ENCODE results near the gene OR10A4.
"Not testable (repeated sequence)": the region's sequence is repeated elsewhere in the genome, so short reads cannot be mapped to it uniquely, and the experiment has no call there.

The OR10A4 gene

DNA sequence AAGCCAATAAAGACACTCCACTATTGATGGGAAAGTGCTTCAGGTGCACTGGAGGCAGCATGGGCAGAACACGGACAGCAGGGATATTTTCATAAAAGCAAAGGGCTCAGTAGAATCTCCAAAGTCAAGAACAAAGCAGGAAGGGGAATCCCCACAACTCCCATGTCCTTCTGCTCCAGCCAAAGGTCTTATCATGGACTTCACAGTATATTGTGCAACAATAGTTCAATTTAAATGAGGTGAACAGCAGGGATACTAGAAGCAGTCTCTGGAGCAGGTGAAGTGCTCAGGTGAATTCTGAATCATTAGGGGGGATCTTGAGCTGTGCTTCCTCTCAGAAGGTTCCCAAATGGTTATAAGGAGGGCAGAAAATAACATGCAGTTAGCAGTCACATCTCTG, 22.5 kb downstream of the OR10A4 start:
- no peak for DNase-seq (ENCODE audit: low read depth)

GRCh38 chr11:6900327-6900999, 24.0 kb downstream of the OR10A4 start:
- DNase-seq (ENCODE audit: low read depth): no peak

DNA sequence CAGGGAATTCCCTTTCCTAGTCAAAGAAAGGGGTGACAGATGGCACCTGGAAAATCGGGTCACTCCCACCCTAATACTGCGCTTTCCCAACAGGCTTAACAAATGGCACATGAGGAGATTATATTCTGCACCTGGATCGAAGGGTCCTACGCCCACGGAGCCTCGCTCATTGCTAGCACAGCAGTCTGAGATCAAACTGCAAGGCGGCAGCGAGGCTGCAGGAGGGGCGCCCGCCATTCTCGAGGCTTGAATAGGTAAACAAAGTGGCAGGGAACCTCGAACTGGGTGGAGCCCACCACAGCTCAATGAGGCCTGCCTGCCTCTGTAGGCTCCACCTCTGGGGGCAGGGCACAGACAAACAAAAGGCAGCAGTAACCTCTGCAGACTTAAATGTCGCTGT, 28.4 kb downstream of the OR10A4 start:
- not testable (repeated sequence) for DNase-seq (ENCODE audit: low read depth)

GRCh38 chr11:6911378-6911777, 35.0 kb downstream of the OR10A4 start:
- no peak for DNase-seq (ENCODE audit: low read depth)

DNA sequence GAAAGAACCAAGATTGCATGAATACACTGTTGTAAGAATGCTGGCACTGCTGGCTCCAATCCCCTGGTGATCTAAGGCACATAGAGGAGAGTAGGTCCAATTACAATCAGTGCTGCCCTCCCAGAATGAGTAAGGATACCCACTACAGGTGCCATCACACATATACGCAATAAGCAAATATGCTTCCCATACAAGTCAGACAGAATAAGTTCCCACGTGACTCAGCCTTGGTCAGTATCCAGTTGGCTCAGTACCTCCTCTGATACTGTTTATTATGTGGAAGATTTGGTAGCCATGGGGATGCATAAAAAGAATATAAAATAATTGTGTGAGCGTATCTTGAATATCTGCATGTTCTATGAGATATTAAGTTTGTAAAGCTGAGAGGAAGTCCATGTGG, 35.5 kb downstream of the OR10A4 start:
- DNase-seq (ENCODE audit: low read depth): no peak

- DNase-seq (ENCODE audit: low read depth): no peak
Observed at GRCh38 chr11:6919698-6920097, 43.3 kb downstream of the OR10A4 start.

- DNase-seq (ENCODE audit: low read depth): no peak
Observed at GRCh38 chr11:6920702-6921101, 44.3 kb downstream of the OR10A4 start, which contains the start of gene OR2D3. TSS of gene OR2D3 (plus strand) at chr11:6921002. CDS start at chr11:6921002, 0 bp downstream.

- no peak for DNase-seq (ENCODE audit: low read depth)
Observed at GRCh38 chr11:6925007-6925577, 48.7 kb downstream of the OR10A4 start.

DNA sequence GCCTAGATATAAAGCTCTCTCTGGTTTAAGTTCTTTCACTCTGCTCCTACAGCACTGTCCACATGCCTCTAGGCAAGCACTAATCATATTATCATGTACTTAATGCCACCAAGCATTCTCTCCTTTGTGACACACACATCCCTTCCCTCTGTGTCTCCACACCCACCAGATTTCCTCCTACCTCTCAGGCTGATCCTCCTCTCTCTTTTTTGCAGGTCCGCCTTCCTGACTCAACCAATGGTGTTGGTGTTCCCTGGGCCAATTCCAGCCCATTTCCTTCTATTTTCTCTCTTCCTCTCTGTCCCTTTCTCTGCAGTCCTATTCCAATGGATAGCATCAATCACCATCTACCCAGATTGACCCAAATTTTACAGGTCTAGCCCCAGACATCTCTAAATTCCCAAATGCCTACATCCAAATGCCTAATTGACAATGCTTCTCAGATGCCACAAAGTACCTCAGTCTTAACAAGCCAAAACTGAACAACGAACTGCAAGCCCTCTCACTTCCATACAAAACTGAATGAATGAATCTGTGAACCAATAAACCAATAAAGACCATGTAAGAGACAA, 49.3 kb downstream of the OR10A4 start:
- no peak for DNase-seq (ENCODE audit: low read depth)

GRCh38 chr11:6926208-6927029, 50.0 kb downstream of the OR10A4 start, which contains the start of gene ZNF215:
TSS of gene ZNF215 (plus strand) at chr11:6926426. CDS start at chr11:6932273, 5,847 bp downstream.
- no peak for DNase-seq (ENCODE audit: low read depth)

DNA sequence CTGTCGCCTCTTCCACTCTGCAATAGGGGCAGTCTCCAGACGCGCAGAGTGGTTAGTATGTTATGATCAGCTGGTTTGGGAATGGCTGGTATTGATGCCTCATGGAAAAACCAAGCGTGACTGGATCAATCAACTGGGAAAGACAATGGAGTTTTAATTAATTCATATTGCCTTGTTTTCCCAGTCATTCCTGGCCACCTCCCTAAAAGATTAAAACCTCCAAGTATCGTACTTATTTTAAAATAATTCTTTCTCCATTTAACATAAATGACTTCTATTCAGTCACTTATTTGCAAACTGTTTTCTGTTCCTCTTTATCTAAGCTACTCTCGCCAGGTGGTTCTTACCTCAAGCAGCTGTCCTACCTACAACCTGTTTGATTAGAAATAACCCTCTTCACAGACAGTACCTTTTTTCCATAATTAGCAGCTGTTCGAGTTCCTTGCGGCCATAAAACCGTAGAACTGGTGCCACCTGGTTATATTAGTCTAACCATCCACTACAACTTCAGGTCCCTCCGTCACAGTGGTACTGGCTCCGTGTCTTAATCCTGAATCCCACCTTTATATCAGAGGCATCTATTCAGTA, 50.7 kb downstream of the OR10A4 start:
- no peak for DNase-seq (ENCODE audit: low read depth)

Measured in stimulated activated CD8-positive, alpha-beta memory T cell treated with anti-CD3 and anti-CD28 coated beads, Interleukin-12 subunit alpha, Interleukin-12 subunit beta, amount 100 ng/mL, for 1 hour (primary cell).